GM18517 (cell line): ENCODE results near the gene IL17D.

Source experiments
- ATAC-seq: cut with Tn5 transposase; IDR thresholded peaks from one replicate; pipeline ENCODE4 v1.9.1; 2021; ENCODE audit warnings: mild to moderate bottlenecking, moderate library complexity; ENCODE audit not compliant: unreplicated experiment

Gene IL17D

GRCh38 chr13:20689291-20689690, 14.2 kb upstream of the IL17D start:
- ATAC-seq: no peak

GRCh38 chr13:20691616-20692015, 11.9 kb upstream of the IL17D start:
- ATAC-seq: no peak

- ATAC-seq: no peak
Observed at GRCh38 chr13:20696073-20696472, 7.4 kb upstream of the IL17D start.

DNA sequence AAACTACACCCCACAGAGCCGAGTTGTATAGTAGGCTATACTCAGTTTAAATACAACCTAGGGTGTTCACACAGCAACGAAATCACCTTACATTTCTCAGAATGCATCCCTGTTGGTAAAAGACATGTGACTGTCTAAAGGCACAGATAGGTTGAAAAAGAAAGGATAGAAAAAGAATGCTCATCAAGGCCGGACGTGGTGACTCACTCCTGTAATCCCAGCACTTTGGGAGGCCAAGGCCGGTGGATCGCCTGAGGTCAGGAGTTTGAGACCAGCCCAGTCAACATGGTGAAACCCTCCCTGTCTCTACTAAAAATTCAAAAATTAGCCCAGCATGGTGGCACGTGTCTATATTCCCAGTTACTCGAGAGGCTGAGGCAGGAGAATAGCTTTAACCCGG, 3.8 kb upstream of the IL17D start:
- no peak for ATAC-seq

- no peak for ATAC-seq
Observed at GRCh38 chr13:20700288-20700687, 3.2 kb upstream of the IL17D start.

DNA sequence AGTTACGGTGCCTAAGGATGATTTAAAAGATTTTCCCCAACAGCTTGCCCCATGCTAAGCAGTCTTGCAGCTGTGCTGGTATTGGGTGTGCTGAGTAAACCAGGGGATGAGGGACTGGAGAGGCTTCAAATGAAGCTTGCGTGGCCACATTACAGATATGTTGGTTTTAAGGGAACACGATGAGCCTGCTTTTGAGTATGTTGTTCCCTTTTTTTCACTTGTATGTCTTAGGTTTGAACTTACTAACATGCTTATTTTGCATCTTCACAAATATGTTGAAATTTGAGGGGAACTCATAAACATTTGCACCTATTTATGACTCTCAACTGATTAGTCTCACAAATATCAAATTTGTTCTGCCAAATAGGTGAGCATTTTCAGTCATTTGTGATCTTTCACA, 2.0 kb upstream of the IL17D start:
- no peak for ATAC-seq

GRCh38 chr13:20702530-20702914, 977 bp upstream of the IL17D start:
- no peak for ATAC-seq

- ATAC-seq: peak; percentile 80
Observed at GRCh38 chr13:20703780-20704458, 420 bp downstream of the IL17D start.

DNA sequence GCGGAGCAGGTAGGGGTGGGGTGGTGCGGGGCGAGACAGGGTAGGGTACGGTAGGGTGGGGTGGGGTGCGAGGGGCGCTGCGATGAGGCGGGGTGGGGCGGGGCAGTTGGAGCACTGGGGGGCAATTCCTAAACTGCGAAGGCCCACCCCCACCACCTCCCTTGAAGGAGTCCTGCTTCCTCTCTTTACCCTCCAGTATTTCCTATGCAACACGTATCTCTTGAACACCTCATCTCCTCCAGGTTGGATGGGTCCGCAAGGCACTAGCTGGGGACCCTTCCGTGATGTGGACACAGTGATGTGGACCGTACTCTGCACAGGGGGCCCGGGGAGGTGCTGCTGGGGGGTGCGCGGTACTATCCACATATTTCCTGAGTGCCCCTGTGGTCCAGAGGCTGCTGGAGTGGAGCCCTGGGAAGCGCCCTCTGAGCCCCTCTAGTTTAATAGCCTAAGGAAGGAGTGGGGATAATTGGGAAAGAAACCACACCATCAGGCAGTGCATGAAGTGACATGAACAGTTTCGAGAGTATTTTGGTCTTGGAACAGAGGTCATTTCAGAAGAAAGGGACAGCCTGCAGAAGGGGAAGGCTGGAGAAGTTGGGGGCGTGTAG, 1.1 kb downstream of the IL17D start:
- ATAC-seq: no peak

DNA sequence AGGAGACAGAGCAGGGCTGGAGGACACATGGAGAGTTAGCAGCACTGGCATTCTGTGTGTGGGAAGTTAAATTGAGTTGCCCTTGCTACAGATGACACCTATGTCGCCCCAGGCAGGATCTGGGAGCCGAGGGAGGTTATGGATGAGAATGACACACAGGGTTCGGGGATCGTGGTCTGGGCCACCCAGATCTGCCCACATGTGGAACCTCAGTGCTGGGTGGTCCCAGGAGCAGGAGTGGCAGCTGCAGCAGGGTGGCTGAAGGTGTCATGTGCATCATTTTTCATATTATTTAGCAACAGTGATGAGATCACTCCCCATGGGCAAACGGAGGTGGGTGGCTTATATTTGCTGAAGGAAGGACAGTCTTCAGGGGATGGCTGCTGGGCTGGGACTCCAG, 3.2 kb downstream of the IL17D start:
- no peak for ATAC-seq

DNA sequence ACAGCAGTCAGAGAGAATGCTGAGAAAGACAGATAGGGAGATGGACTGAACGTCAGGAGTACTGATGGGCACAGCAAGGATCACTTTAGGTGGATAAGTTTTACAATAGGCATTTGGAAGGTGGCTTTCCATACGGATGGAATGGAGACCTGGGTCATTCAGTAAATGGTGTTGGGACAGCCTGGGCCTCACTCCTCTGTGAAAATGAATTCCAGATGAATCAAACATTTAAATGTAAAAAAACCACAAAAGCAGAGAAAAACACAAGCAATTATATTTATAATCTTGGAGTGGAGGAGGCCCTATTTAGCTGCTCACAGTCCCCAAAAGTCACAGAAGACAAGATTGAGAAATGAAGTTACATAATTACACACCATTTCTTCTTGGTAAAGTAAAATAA, 4.7 kb downstream of the IL17D start:
- no peak for ATAC-seq

DNA sequence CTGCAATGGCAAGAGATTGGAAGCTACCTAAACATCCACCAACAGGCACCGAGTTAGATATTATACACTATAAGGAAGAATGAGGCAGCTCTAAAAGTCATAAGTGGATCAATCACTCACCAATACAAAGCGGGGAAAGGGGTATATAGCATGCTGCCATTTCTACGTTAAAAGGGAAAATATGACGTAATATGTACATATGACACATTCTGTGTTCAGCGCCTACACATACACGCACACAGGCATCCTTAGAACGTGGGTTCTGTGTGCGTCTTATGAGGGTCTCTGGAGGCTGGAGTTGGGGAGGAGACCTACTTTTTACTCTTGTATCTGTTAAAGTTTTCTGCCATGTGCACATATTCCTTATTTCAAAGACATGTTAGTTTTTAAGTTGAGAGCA, 5.9 kb downstream of the IL17D start:
- ATAC-seq: no peak

- no peak for ATAC-seq
Observed at GRCh38 chr13:20709782-20710181, 6.3 kb downstream of the IL17D start.

DNA sequence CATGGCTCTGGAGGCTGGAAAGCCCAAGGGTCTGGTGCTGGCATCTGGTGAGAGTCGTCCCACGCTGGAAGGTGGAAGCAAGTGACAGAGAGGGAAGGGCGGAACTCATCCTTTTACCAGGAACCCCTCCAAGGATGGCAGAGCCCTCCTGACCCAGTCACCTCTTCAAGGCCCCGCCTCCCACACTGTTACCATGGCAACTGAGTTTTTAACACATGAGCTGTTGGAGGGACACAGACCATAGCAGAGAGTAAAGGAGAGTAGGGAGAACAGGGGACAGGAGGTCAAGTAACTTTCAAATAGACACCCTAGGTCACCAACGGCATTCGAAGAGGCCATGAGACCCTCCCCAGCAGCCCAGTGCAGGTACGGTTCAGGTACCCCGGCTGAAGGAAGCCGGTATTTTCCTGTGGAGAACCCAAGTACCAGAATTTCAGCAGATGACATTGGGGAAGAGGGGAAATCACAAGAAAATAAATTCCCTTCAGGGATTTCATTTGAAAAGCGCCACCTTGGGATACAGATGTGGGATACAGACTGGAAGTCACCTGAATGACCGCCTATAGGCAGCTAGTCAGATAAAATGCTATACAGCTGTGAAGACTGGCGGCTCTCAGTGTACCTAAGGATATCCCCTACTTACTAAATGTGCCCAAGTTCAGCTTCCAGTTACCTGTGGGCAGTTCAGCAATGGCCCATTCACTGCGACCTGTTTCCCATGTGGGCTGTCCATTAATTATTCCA, 8.0 kb downstream of the IL17D start:
- ATAC-seq: no peak

GRCh38 chr13:20713014-20713376, 9.5 kb downstream of the IL17D start:
- ATAC-seq: no peak

DNA sequence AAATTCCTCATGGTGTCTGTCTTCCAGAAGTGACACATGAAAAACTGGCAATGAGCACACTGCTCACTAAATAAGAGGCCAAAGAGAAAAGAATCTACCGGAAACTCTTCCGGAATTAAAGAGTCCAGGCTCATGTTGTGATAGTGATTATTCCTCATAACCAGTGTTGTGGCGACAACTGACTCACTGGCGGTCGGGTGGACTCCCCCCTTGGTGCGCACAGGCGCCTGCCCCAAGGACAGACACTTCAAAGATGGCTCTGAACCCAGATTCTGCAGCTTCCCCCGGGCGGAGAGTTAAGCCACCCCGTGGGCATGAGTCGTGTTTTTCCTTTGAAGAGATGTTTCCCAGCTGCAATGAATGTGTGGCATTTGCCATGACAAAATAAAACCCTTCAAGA, 10.3 kb downstream of the IL17D start:
- ATAC-seq: no peak

DNA sequence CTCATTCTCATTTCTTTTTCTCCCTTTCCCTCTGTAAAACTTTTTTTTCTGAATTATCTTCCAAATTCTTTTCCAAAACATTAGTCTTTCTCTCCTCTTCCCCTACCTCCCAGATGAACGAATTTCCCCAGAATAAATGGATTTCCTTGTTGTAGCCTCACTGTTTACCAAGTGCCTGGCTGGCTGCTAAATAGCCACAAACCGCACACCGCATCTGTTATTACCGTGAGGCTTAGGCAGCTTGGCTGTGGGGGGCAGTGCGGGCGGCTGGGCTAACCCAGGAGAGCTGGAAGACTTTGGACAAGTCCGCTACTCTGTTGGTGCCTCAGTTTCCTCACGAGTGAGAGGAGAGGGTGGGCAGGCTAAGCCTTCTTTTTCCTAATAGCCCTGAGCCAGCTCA, 10.7 kb downstream of the IL17D start:
- no peak for ATAC-seq

- ATAC-seq: no peak
Observed at GRCh38 chr13:20714563-20715329, 11.2 kb downstream of the IL17D start.

DNA sequence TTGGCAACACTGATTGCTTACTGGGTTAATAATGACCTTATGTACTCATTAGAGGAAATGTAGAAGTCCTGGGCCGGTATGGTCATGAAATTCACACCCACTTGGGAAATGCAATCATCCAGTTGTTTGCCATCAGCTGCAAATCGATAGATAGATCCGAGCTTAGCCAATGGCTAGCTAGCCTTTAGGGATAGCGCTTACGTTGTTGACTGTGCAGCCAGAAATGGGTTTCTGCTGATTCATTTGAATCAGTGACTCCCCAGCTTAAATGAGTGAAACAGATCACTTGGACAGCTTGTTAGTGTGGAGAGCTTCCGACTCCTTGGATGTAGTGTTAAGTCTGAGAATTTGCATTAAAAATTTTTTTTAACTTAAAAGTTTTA, 11.8 kb downstream of the IL17D start:
- ATAC-seq: no peak

DNA sequence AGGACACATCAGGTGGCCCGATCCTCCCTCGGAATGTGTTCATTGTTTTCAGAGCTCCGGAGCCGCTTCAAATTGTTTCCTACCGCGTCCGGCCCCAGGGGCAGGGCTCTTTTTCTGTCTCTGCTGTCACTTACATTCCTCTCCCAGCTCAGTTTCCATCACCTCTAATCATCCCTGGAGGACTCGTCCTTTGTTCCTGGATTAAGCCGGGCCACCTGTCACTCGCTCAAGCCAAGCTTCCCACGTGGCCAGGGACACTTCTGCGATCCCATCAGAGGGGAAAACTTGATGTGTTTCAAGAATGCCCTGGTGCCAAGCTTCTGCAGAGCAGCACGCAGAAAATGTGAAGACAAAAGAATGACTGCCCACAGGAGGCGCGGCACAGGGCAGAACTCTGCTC, 13.5 kb downstream of the IL17D start:
- ATAC-seq: no peak
